ENCODE data around the gene BCHE. TPM values are rescaled to one million over a fixed set of nuclear protein-coding genes. Genes with fewer than 3 reads are reported as not detected.

Gene BCHE
- total RNA-seq, 4 donors from 2014 or later = 0.44 to 3.1 (median 1.1) TPM

DNA sequence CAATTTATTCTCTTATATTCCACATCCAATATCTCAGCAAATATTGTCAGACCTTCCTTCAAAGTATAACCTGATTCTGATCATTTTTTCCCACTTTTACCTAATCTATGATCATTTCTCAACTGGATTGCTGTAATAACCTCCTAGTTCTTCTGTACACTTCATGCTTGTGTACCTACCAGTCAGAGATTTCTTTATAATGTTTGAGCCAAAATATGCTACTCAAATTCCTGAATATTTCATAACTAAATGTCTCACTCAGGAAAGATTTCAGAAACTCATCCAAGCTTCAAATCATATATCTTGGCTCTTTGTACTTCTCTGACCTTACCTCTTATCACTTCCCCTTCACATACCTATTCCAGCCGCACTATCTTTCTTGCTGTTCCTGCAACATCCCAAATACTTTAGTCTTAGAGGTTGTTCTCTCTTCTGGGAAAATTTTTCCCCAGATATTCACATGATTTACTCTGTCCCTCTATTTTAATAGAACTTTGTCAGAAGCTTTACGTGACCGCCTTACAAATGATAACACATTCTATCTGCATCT, 20.0 kb downstream of the BCHE start:
- TF ChIP-seq, protein P1, sequence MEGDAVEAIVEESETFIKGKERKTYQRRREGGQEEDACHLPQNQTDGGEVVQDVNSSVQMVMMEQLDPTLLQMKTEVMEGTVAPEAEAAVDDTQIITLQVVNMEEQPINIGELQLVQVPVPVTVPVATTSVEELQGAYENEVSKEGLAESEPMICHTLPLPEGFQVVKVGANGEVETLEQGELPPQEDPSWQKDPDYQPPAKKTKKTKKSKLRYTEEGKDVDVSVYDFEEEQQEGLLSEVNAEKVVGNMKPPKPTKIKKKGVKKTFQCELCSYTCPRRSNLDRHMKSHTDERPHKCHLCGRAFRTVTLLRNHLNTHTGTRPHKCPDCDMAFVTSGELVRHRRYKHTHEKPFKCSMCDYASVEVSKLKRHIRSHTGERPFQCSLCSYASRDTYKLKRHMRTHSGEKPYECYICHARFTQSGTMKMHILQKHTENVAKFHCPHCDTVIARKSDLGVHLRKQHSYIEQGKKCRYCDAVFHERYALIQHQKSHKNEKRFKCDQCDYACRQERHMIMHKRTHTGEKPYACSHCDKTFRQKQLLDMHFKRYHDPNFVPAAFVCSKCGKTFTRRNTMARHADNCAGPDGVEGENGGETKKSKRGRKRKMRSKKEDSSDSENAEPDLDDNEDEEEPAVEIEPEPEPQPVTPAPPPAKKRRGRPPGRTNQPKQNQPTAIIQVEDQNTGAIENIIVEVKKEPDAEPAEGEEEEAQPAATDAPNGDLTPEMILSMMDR (IDR thresholded peaks at IDR 0.05; ENCODE audit: low read depth) = no peak

DNA sequence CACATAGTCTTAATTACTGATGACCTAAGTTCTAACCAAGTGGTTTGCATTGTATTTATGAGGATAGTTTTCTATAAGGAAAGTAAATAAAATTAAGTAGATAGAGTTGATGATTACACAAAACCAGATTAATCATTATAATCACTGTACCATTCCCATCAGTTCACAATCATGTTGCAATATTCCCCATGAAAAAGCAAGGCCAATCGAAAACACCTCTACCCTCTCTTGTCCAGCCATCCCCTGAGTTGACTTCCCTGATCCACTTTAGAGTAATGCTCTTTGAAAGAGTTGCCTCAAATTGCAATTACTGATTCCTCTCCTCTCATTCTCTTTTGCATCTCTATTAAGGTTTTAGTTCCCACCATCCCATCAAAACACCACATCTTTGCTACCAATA, 21.0 kb downstream of the BCHE start:
- TF ChIP-seq, protein P1 (IDR thresholded peaks at IDR 0.05; ENCODE audit: low read depth) = no peak

DNA sequence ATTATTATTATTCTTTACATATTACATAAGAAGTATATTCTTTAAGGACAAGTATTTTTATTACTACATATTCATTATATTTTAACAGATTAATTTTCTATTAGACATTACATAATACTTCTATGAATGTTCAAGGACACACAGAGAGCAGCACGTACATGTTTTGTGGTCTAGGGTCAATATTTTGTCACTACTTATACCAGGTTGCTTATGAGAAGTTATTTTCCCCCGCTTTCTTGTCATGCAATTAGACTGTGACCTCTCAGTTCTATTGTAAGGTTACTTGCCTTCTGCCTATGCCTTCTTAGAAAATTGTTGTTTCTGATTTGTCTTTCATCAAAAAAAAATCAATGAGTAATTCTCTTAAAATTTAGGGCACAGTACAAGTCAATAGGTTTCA, 21.5 kb downstream of the BCHE start:
- TF ChIP-seq, protein P1 (IDR thresholded peaks at IDR 0.05; ENCODE audit: low read depth) = no peak

DNA sequence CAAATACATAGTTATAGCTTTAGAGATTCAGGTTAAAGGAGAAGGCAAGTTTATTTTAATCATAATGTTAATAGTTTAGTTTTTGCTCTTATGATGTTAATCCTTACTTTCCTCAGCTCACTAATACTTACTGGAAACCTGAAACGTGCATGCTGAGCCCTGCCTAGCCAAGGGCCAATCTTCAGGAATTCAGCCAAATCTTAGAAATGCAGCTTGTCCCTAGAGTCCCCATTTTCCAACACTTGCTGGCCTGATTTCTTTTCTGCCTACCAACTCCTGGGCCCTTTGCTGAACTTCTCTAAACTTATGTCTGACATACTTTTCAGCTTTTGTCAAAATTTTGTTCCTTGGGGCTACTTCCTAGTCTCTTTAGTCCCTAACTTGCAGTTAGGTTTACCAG, 22.8 kb downstream of the BCHE start:
- TF ChIP-seq, protein P1 (IDR thresholded peaks at IDR 0.05; ENCODE audit: low read depth) = no peak

DNA sequence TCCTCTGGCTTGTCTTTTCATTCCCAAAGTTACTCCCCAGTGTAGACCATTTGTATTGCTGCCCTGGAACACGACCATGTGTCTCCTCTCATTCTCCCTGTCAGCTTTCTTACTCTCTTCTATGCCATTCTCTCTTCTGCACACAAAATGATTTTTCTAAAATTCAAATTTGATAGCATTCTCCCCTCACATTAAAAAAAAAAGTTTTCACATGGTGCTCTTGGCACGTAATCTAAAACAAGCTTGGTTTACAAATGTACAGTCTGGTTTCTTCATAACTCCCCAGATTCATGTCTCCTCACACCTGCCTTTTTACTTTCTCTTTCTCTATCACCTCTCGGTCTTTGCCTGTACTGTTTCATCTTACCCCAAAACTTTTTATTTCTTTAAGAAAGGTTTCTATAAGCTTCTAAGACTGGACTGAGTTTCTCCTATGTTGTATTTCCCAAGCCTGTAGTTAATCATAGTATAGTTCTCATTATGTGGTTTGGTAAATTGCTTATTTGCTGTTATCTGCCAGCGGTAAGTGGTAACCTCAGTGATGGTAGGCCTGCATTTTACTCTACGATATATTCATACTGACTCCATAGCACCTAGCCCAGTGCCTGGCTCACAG, 31.2 kb downstream of the BCHE start:
- TF ChIP-seq, protein P1 (IDR thresholded peaks at IDR 0.05; ENCODE audit: low read depth) = no peak

DNA sequence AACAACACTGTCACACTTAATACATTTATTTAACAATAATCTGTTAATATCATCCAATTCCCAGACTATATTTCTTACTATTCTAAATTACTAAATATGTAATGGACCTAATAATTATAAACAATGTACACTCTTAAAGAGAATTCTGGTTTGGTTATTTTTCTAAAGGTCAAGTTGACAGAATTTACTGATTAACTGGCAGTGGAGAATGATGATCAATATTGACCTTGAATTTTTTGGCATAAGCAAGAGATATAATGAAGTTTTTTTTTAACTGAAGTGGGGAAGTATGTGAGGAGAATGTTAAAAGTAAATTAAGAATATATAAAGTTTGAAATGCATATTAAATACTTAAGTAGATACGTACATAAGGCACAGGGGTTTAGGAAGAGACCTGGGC, 33.8 kb downstream of the BCHE start:
- TF ChIP-seq, protein P1 (IDR thresholded peaks at IDR 0.05; ENCODE audit: low read depth) = no peak

DNA sequence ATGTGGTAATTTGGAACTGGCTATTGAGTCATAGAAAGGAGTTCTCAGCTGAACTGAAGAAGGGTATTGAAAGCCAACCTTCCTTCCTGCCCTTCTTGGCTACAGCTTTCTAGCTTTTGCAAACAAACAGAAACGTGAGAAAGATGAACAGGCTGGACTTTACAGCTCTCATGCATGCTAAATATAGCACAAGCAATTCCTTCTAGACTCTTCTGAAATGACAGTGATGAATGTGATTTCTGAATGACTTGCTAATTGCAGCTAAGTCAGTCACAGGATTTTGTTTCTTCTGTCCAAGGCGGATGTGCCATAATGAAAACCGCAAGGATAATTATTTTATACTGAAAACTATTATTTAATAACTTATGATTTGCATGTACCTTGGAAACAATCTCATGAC, 36.3 kb downstream of the BCHE start:
- TF ChIP-seq, protein P1 (IDR thresholded peaks at IDR 0.05; ENCODE audit: low read depth) = no peak
